K562 (cell line): ENCODE measurements around the gene ZDHHC14. TPM values are rescaled to one million over a fixed set of nuclear protein-coding genes. Genes with fewer than 3 reads are reported as not detected.

Experiments used
- CC2D1A ChIP-seq: fragments of 450-650 bp; IDR thresholded peaks from 2 replicates; pipeline ENCODE4 v1.6.1; 2017; ENCODE audit warnings: mild to moderate bottlenecking
- E2F5 ChIP-seq: sonication (generic); formaldehyde crosslinking; IDR thresholded peaks from 2 replicates; pipeline ENCODE4 v1.8.0; 2022; ENCODE audit warnings: mild to moderate bottlenecking, missing genetic modification reagents
- FOXA3 ChIP-seq, 2 experiments: fragments of 450-650 bp in 1 of 2; sonication (generic) in 1 of 2; formaldehyde crosslinking; IDR thresholded peaks in 1 of 2; conservative IDR thresholded peaks in 1 of 2; 2 replicates each; pipeline versions ENCODE4 v1.4.0 to v1.8.0; 2020 to 2022; ENCODE audit warnings: mild to moderate bottlenecking in 2 of 2, missing genetic modification reagents in 1 of 2
- MYNN ChIP-seq, 2 experiments: sonication (generic); formaldehyde crosslinking in 1 of 2; IDR thresholded peaks; 2 replicates each; pipeline versions ENCODE4 v1.5.0 to v1.6.1; 2016 to 2020; ENCODE audit warnings: antibody characterized with exemption in 1 of 2, missing genetic modification reagents in 1 of 2
- NCOR1 ChIP-seq: fragments of 450-650 bp; IDR thresholded peaks from 2 replicates; pipeline ENCODE4 v1.6.1; 2016; ENCODE audit warnings: mild to moderate bottlenecking, moderate library complexity
- RCOR1 ChIP-seq, 2 experiments: IDR thresholded peaks; 2 replicates each; pipeline ENCODE4 v1.6.1; 2012; ENCODE audit warnings: low read depth in 2 of 2, low read length in 2 of 2, borderline replicate concordance in 1 of 2, improper control_type of control experiment in 1 of 2
- RNF2 ChIP-seq: sonication (generic); IDR thresholded peaks from 2 replicates; pipeline ENCODE4 v1.6.1; 2016
- TCF7 ChIP-seq: sonication (generic); IDR thresholded peaks from 2 replicates; pipeline ENCODE4 v1.6.1; 2016; ENCODE audit warnings: antibody characterized with exemption, borderline replicate concordance
- TRIM24 ChIP-seq, 2 experiments: fragments of 450-650 bp; IDR thresholded peaks; 2 replicates each; pipeline ENCODE4 v1.6.1; 2016
- ZNF232 ChIP-seq: sonication (generic); formaldehyde crosslinking; IDR thresholded peaks from 2 replicates; pipeline ENCODE4 v1.8.0; 2022; ENCODE audit warnings: mild to moderate bottlenecking, missing genetic modification reagents
- ZNF280A ChIP-seq: fragments of 450-650 bp; IDR thresholded peaks from 2 replicates; pipeline ENCODE4 v1.6.1; 2018; ENCODE audit warnings: mild to moderate bottlenecking, low read depth; ENCODE audit not compliant: partially characterized antibody
- polyA plus RNA-seq, 8 experiments: library from polyadenylated mRNA; depleted of rRNA in 4 of 8; stranded (reverse) in 5 of 8; unstranded in 3 of 8; fragments of >200 nt; fragmentation: Nextera tagmentation in 2 of 8; fragmentation: Illumina TruSeq in 1 of 8; extraction: Ambion mirVana in 2 of 8; extraction: Trizol in 1 of 8; gene quantifications; 2 replicates each; pipeline versions ENCODE4 v1.2.1 to v1.2.3, GENCODE V29; 2011 to 2014; ENCODE audit warnings: inconsistent platforms in 1 of 8, missing spikeins in 1 of 8
- total RNA-seq, 7 experiments: library from RNA; depleted of rRNA in 6 of 7; stranded (reverse); fragments of >200 nt in 6 of 7; fragmentation: Illumina TruSeq in 2 of 7; extraction: Trizol in 2 of 7; gene quantifications; 2 replicates each; pipeline versions ENCODE4 v1.2.1 to v1.2.3, GENCODE V29; 2011 to 2021; ENCODE audit warnings: low replicate concordance in 1 of 7
- TF ChIP-seq, protein P1 (sequence below): sonication (generic); formaldehyde crosslinking; IDR thresholded peaks from 2 replicates; pipeline ENCODE4 v1.9.0; 2022; ENCODE audit warnings: mild to moderate bottlenecking, missing genetic modification reagents
- TF ChIP-seq, protein P2 (sequence below): conservative IDR thresholded peaks from 2 replicates; pipeline ENCODE4 v1.6.1; 2011; ENCODE audit warnings: low read depth, mild to moderate bottlenecking, low read length; ENCODE audit not compliant: control insufficient read depth
- TF ChIP-seq, protein P3 (sequence below): fragments of 200-800 bp; sonication (Bioruptor generic); IDR thresholded peaks from 2 replicates; pipeline ENCODE4 v1.6.1; 2017; ENCODE audit warnings: missing genetic modification characterization, missing compliant biosample characterization
- TF ChIP-seq, protein P4 (sequence below): fragments of 450-650 bp; IDR thresholded peaks from 2 replicates; pipeline ENCODE4 v1.6.1; 2017; ENCODE audit warnings: antibody characterized with exemption, mild to moderate bottlenecking

The ZDHHC14 gene
- total and polyA plus RNA-seq, 9 of the 15 experiments (the other 6 are each of a cell fraction or from before 2014, with no cell fraction given) = 0.92 to 23.1 (median 13.8) TPM

DNA sequence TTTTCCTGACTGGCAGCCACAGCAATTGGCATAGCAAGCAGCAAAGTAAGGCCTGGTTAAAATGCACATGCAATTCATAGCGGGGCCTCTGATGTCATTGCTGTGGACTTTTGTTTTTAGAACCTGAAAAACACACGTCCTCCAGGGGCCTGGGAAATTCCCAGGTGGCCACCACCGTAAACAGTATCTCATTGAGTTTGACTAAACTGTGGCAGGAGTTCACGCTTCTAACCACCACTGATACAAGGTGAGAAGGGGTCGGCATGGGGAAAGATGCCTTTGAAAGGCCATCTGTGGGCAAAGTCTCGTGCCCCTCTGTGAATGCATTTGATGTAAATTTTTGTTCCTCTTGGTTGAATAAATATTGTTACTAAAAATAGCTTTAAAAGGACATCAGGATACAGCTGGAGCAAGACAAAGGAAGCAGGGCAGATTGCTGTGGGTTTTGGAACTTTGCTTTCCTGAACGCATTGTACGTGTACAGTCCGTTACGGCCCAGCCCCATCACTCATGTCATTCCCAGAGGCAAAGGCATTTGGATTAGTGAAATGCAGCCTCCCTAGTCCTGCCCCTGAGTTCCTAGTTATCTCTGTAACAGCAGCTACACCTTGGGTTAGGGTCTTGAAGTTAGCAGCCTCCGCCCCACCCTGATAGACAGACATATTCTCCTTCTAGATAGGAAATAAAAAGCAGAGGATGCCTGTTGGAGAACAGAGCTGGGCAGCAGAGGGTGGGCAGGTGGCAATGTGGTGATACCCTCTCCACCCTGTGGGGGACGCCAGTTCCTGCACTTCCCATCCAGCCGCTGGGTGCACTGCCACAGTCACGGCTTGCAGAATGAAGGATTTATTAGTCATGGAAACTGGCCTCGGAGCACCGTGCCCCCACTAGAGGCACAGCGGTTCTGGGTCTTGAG lies 80.3 kb downstream of the ZDHHC14 start (continued):
- TF ChIP-seq E2F5 = no peak
- peak; percentile 84 for TF ChIP-seq NCOR1
- no peak for TF ChIP-seq ZNF232 (CRISPR knock-in tag)
- TF ChIP-seq ZNF280A = no peak
- TF ChIP-seq MYNN (IDR thresholded peaks at IDR 0.05) = peak; percentile 95
- no peak for TF ChIP-seq MYNN (CRISPR knock-in tag; IDR thresholded peaks at IDR 0.05)
- no peak for TF ChIP-seq TCF7
- TF ChIP-seq, protein P1, sequence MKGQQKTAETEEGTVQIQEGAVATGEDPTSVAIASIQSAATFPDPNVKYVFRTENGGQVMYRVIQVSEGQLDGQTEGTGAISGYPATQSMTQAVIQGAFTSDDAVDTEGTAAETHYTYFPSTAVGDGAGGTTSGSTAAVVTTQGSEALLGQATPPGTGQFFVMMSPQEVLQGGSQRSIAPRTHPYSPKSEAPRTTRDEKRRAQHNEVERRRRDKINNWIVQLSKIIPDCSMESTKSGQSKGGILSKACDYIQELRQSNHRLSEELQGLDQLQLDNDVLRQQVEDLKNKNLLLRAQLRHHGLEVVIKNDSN (CRISPR knock-in tag) = peak; percentile 37; the same call in 1 of the 2 replicates
- TF ChIP-seq, protein P2, sequence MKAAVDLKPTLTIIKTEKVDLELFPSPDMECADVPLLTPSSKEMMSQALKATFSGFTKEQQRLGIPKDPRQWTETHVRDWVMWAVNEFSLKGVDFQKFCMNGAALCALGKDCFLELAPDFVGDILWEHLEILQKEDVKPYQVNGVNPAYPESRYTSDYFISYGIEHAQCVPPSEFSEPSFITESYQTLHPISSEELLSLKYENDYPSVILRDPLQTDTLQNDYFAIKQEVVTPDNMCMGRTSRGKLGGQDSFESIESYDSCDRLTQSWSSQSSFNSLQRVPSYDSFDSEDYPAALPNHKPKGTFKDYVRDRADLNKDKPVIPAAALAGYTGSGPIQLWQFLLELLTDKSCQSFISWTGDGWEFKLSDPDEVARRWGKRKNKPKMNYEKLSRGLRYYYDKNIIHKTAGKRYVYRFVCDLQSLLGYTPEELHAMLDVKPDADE = 0 out of 2 replicates have a peak, but pooled peaks have one; percentile 30
- TF ChIP-seq RCOR1 (IDR thresholded peaks at IDR 0.05; ENCODE audit: borderline replicate concordance in 1 of 2, low read depth in 2 of 2, low read length in 2 of 2) = peak in 1 of 2 experiments; percentile 70; a peak in 2 of 4 replicates
- peak; percentile 60; the same call in 1 of the 2 replicates for TF ChIP-seq CC2D1A
- TF ChIP-seq, protein P3, sequence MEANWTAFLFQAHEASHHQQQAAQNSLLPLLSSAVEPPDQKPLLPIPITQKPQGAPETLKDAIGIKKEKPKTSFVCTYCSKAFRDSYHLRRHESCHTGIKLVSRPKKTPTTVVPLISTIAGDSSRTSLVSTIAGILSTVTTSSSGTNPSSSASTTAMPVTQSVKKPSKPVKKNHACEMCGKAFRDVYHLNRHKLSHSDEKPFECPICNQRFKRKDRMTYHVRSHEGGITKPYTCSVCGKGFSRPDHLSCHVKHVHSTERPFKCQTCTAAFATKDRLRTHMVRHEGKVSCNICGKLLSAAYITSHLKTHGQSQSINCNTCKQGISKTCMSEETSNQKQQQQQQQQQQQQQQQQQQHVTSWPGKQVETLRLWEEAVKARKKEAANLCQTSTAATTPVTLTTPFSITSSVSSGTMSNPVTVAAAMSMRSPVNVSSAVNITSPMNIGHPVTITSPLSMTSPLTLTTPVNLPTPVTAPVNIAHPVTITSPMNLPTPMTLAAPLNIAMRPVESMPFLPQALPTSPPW (CRISPR knock-in tag) = peak; percentile 53
- TF ChIP-seq RNF2 = peak; percentile 54; the same call in 1 of the 2 replicates
- TF ChIP-seq FOXA3 (CRISPR knock-in tag; conservative IDR thresholded peaks at IDR 0.05 in 1 of 2, IDR thresholded peaks at IDR 0.05 in 1 of 2) = no peak
- TF ChIP-seq, protein P4, sequence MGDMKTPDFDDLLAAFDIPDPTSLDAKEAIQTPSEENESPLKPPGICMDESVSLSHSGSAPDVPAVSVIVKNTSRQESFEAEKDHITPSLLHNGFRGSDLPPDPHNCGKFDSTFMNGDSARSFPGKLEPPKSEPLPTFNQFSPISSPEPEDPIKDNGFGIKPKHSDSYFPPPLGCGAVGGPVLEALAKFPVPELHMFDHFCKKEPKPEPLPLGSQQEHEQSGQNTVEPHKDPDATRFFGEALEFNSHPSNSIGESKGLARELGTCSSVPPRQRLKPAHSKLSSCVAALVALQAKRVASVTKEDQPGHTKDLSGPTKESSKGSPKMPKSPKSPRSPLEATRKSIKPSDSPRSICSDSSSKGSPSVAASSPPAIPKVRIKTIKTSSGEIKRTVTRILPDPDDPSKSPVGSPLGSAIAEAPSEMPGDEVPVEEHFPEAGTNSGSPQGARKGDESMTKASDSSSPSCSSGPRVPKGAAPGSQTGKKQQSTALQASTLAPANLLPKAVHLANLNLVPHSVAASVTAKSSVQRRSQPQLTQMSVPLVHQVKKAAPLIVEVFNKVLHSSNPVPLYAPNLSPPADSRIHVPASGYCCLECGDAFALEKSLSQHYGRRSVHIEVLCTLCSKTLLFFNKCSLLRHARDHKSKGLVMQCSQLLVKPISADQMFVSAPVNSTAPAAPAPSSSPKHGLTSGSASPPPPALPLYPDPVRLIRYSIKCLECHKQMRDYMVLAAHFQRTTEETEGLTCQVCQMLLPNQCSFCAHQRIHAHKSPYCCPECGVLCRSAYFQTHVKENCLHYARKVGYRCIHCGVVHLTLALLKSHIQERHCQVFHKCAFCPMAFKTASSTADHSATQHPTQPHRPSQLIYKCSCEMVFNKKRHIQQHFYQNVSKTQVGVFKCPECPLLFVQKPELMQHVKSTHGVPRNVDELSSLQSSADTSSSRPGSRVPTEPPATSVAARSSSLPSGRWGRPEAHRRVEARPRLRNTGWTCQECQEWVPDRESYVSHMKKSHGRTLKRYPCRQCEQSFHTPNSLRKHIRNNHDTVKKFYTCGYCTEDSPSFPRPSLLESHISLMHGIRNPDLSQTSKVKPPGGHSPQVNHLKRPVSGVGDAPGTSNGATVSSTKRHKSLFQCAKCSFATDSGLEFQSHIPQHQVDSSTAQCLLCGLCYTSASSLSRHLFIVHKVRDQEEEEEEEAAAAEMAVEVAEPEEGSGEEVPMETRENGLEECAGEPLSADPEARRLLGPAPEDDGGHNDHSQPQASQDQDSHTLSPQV = peak; percentile 86; the same call in 1 of the 2 replicates
- peak; percentile 48 to 71; a peak in 2 of 4 replicates for TF ChIP-seq TRIM24 (IDR thresholded peaks at IDR 0.05)
